OCI-LY1 (cell line): ENCODE results near the gene PTGES3L.
"Not testable (repeated sequence)": the region's sequence is repeated elsewhere in the genome, so short reads cannot be mapped to it uniquely, and the experiment has no call there.

Experiments
- H2AFZ ChIP-seq: fragments of 200-600 bp; sonication (generic), shearing (Covaris generic); 2 replicates; pipeline ENCODE4 v1.6.0; 2014; ENCODE audit warnings: antibody characterized with exemption, mild to moderate bottlenecking, low read length
- H3F3A ChIP-seq: fragments of 200-600 bp; sonication (generic), shearing (Covaris generic); 2 replicates; pipeline ENCODE4 v1.6.0; 2014; ENCODE audit warnings: mild to moderate bottlenecking, antibody characterized with exemption, low read length, moderate library complexity; ENCODE audit not compliant: insufficient read depth
- H3K27ac ChIP-seq: fragments of 200-600 bp; sonication (generic); 2 replicates; pipeline ENCODE4 v1.5.1; 2014; ENCODE audit warnings: low read length, mixed run types, mild to moderate bottlenecking, low read depth; ENCODE audit not compliant: poor library complexity, severe bottlenecking
- H3K27me3 ChIP-seq: fragments of 200-600 bp; sonication (generic); 2 replicates; pipeline ENCODE4 v1.6.0; 2014; ENCODE audit warnings: antibody characterized with exemption, mild to moderate bottlenecking, low read length, moderate library complexity; ENCODE audit not compliant: insufficient read depth
- H3K36me3 ChIP-seq: fragments of 200-600 bp; sonication (generic); 2 replicates; pipeline ENCODE4 v1.6.1; 2014; ENCODE audit warnings: mild to moderate bottlenecking, antibody characterized with exemption, low read length, moderate library complexity, mixed read lengths; ENCODE audit not compliant: insufficient read depth
- H3K4me1 ChIP-seq: fragments of 200-600 bp; sonication (generic); 2 replicates; pipeline ENCODE4 v1.5.1; 2014; ENCODE audit warnings: mild to moderate bottlenecking, low read length, moderate library complexity; ENCODE audit not compliant: insufficient read depth, severe bottlenecking
- H3K4me2 ChIP-seq: fragments of 200-600 bp; sonication (generic), shearing (Covaris generic); 2 replicates; pipeline ENCODE4 v1.6.1; 2014; ENCODE audit warnings: low read length
- H3K4me3 ChIP-seq: fragments of 200-600 bp; sonication (generic); 2 replicates; pipeline ENCODE4 v1.5.1; 2014; ENCODE audit warnings: low read length, low read depth, mild to moderate bottlenecking, mixed read lengths; ENCODE audit not compliant: poor library complexity, severe bottlenecking
- H3K79me2 ChIP-seq: fragments of 200-600 bp; shearing (Covaris generic); 2 replicates; pipeline ENCODE4 v1.6.1; 2016; ENCODE audit warnings: mixed run types, low read length, mixed read lengths; ENCODE audit not compliant: insufficient read depth
- H3K9ac ChIP-seq: fragments of 200-600 bp; sonication (generic), shearing (Covaris generic); 2 replicates; pipeline ENCODE4 v1.6.1; 2014; ENCODE audit warnings: mild to moderate bottlenecking, low read length, mixed read lengths
- H3K9me2 ChIP-seq: fragments of 200-600 bp; sonication (generic), shearing (Covaris generic); 2 replicates; pipeline ENCODE4 v1.6.1; 2014; ENCODE audit warnings: low read depth, mild to moderate bottlenecking, low read length, mixed read lengths
- H3K9me3 ChIP-seq: fragments of 200-600 bp; shearing (Covaris generic); 2 replicates; pipeline ENCODE4 v1.6.1; 2014; ENCODE audit warnings: low read length, mixed read lengths
- H4K20me1 ChIP-seq: fragments of 200-600 bp; sonication (generic), shearing (Covaris generic); 2 replicates; pipeline ENCODE4 v1.6.0; 2016; ENCODE audit warnings: mild to moderate bottlenecking, low read length; ENCODE audit not compliant: insufficient read depth
- EZH2 ChIP-seq: fragments of 200-600 bp; sonication (generic), shearing (Covaris generic); IDR thresholded peaks from 2 replicates; pipeline ENCODE4 v1.8.0; 2017; ENCODE audit warnings: borderline replicate concordance, mixed run types, mild to moderate bottlenecking, antibody characterized with exemption, low read length, moderate library complexity, mixed read lengths
- TF ChIP-seq, protein P1 (sequence below): fragments of 200-600 bp; sonication (generic), shearing (Covaris generic); IDR thresholded peaks from 2 replicates; pipeline ENCODE4 v1.5.1; 2017; ENCODE audit warnings: mild to moderate bottlenecking, antibody characterized with exemption, low read length, moderate library complexity, mixed read lengths

The PTGES3L gene

DNA sequence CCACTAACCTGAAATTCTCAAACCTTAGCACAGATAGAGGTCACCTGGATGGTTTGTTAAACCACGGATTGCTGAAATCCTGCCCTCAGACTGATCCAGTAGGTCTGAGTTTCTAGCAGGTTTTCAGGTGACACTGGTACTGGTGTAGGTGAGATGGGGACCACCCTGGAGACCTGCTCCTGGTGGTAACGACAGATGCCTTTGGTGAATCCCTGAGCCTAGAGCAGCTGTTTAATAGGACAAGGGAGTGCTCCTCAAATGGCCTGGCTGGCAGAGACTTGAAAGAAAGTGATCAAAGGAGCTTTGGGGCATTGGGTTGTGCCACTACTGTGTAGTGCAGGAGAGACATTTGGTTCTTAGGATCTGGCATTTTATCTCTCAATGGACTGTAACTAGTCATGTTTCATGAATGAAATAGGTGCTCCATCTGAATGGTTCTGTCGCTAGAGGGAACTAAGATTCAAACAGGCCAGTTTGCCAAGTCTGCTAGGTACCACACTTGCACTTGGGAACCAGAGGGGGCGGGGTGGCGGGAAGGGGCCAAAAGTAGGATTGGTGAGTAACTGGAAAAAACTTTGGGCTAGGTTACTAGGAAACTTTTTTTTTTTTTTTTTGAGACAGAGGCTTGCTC lies 23.8 kb upstream of the PTGES3L start:
- Histone ChIP-seq H3F3A (peaks cover 6% of the 10 kb centered on the region; the same call in 1 of the 2 replicates), H3K9me3 (no peaks in the 10 kb centered on the region), H3K27me3 (no peaks in the 10 kb centered on the region), H3K4me1 (peaks cover 18% of the 10 kb centered on the region), H2AFZ (no peak overlapping the region), H3K9ac (no peak overlapping the region), H3K4me2 (no peak overlapping the region), H3K79me2 (peaks cover 16% of the 10 kb centered on the region), H3K4me3 (no peak overlapping the region), H3K27ac (peak overlapping the region; percentile 35), H4K20me1 (no peaks in the 10 kb centered on the region), H3K36me3 (peaks cover 62% of the 10 kb centered on the region), H3K9me2 (no peaks in the 10 kb centered on the region)
- TF ChIP-seq, protein P1, sequence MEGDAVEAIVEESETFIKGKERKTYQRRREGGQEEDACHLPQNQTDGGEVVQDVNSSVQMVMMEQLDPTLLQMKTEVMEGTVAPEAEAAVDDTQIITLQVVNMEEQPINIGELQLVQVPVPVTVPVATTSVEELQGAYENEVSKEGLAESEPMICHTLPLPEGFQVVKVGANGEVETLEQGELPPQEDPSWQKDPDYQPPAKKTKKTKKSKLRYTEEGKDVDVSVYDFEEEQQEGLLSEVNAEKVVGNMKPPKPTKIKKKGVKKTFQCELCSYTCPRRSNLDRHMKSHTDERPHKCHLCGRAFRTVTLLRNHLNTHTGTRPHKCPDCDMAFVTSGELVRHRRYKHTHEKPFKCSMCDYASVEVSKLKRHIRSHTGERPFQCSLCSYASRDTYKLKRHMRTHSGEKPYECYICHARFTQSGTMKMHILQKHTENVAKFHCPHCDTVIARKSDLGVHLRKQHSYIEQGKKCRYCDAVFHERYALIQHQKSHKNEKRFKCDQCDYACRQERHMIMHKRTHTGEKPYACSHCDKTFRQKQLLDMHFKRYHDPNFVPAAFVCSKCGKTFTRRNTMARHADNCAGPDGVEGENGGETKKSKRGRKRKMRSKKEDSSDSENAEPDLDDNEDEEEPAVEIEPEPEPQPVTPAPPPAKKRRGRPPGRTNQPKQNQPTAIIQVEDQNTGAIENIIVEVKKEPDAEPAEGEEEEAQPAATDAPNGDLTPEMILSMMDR, result no peak
- TF ChIP-seq EZH2, result no peak

DNA sequence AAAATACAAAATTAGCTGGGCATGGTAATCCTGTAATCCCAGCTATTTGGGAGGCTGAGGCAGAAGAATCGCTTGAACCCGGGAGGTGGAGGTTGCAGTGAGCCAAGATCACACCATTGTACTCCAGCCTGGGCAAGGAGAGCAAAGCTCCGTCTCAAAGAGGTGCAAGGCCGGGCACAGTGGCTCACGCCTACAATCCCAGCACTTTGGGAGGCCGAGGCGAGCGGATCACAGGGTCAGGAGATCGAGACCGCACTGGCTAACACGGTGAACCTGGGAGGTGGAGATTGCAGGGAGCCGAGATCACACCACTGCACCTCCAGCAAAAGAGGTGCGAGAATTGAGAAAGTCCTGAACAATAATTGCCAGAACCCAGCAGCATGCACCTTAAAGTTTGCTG lies 21.0 kb upstream of the PTGES3L start:
- H3K9me3 ChIP-seq, H3K27ac ChIP-seq, H3K4me2 ChIP-seq, H3K27me3 ChIP-seq, H3K9ac ChIP-seq, H4K20me1 ChIP-seq, H2AFZ ChIP-seq, H3K9me2 ChIP-seq, H3K4me3 ChIP-seq, H3F3A ChIP-seq: not testable (repeated sequence)
- Histone ChIP-seq H3K79me2 (peaks cover 20% of the 10 kb centered on the region), H3K4me1 (peaks cover 25% of the 10 kb centered on the region), H3K36me3 (peaks cover 63% of the 10 kb centered on the region)

DNA sequence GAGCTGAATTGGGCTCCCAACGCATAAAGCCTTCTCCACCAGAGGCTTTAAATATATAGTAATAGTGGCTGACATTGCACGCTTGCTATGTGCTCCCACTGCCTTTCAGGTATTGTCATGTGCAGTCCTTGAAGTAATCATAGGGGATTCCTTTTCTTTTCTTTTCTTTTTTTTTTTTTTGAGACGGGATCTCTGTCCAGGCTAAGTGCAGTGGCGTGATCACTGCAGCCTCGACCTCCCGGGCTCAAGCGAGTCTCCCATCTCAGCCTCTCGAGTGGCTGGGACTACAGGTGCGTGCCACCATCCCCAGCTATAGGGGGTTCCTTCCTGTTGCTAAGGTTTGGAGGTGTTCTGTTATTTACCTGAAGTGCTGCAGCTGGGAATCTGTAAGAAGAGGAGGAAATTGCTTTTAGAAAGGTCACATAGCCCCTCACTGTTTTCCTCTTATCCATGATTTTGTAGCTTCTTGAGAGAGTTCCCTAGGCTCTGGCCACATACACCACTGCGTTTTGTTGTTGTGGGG lies 19.2 kb upstream of the PTGES3L start:
- H3F3A ChIP-seq, result peaks cover 6% of the 10 kb centered on the region; the same call in 1 of the 2 replicates

More for the DNA sequence above, 19.2 kb upstream of the PTGES3L start:
- Histone ChIP-seq H3K9me2 (no peaks in the 10 kb centered on the region), H3K4me2 (peak overlapping the region; percentile 77), H4K20me1 (no peaks in the 10 kb centered on the region), H3K36me3 (peaks cover 60% of the 10 kb centered on the region), H3K79me2 (peaks cover 20% of the 10 kb centered on the region), H3K27me3 (no peaks in the 10 kb centered on the region), H3K9me3 (no peaks in the 10 kb centered on the region), H2AFZ (no peak overlapping the region), H3K27ac (peak overlapping the region; percentile 76), H3K4me3 (peak overlapping the region; percentile 94), H3K9ac (peak overlapping the region; percentile 97), H3K4me1 (peaks cover 25% of the 10 kb centered on the region)
- no peak for TF ChIP-seq EZH2
- TF ChIP-seq, protein P1, result no peak
